PC-9 (cell line): Measurements from ENCODE around the gene NPIPB12. TPM values are rescaled to one million over a fixed set of nuclear protein-coding genes. Genes with fewer than 3 reads are reported as not detected.
"Not testable (repeated sequence)": the region's sequence is repeated elsewhere in the genome, so short reads cannot be mapped to it uniquely, and the experiment has no call there.

Experiments
- Bru-seq: library from RNA; stranded (reverse); fragments of 400-500 nt; gene quantifications from one replicate; lab custom pipeline; 2021; lab: Mats Ljungman, UMichigan
- BruChase-seq, 2 experiments: library from RNA; stranded (reverse); fragments of 400-500 nt; gene quantifications; one replicate each; lab custom pipeline; 2021; lab: Mats Ljungman, UMichigan
- BruUV-seq: library from RNA; stranded (reverse); fragments of 400-500 nt; replicated peaks from 2 replicates; lab custom pipeline; 2021; lab: Mats Ljungman, UMichigan
- CTCF ChIA-PET: fragments of 300-600 bp; sonication (Branson Sonifier 250); formaldehyde crosslinking; loops from one replicate; lab custom pipeline; 2022; ENCODE audit warnings: antibody characterized with exemption; lab: Charles Lee
- POLR2A ChIA-PET: fragments of 300-600 bp; sonication (Branson Sonifier 250); formaldehyde crosslinking; loops from one replicate; lab custom pipeline; 2022; ENCODE audit warnings: antibody characterized with exemption; ENCODE audit not compliant: unreplicated experiment; lab: Charles Lee
- DNase-seq, 2 experiments: peaks; one replicate each; pipeline versions ENCODE4 v3.0.0 to v3.0.0-alpha.2; 2015 to 2022; ENCODE audit warnings: mixed read lengths in 1 of 2
- H2AFZ ChIP-seq: fragments of 200-600 bp; sonication (generic); 2 replicates; pipeline ENCODE4 v1.8.1; 2017; ENCODE audit warnings: antibody characterized with exemption
- H3F3A ChIP-seq: fragments of 200-600 bp; sonication (generic); 2 replicates; pipeline ENCODE4 v1.8.1; 2017; ENCODE audit warnings: antibody characterized with exemption, mild to moderate bottlenecking, low read depth; ENCODE audit not compliant: insufficient read depth
- H3K27ac ChIP-seq: fragments of 200-600 bp; sonication (generic); 2 replicates; pipeline ENCODE4 v1.6.1; 2016; ENCODE audit warnings: mixed run types
- H3K27me3 ChIP-seq: fragments of 200-600 bp; sonication (generic); 2 replicates; pipeline ENCODE4 v1.6.1; 2016; ENCODE audit warnings: low read depth, mixed run types; ENCODE audit not compliant: insufficient read depth
- H3K36me3 ChIP-seq: fragments of 200-600 bp; sonication (generic); 2 replicates; pipeline ENCODE4 v1.6.1; 2016; ENCODE audit warnings: low read depth, mixed run types
- H3K4me1 ChIP-seq: fragments of 200-600 bp; sonication (generic); replicated peaks from 2 replicates; pipeline ENCODE4 v1.6.1; 2016; ENCODE audit warnings: mixed run types; ENCODE audit not compliant: insufficient read depth
- H3K4me2 ChIP-seq: fragments of 200-600 bp; sonication (generic); 2 replicates; pipeline ENCODE4 v1.6.1; 2017; ENCODE audit warnings: mixed run types
- H3K4me3 ChIP-seq: fragments of 200-600 bp; sonication (generic); 2 replicates; pipeline ENCODE4 v1.6.1; 2016; ENCODE audit warnings: mixed run types
- H3K79me2 ChIP-seq: fragments of 200-600 bp; sonication (generic); 2 replicates; pipeline ENCODE4 v1.6.1; 2017; ENCODE audit warnings: low read depth, mixed run types
- H3K9me2 ChIP-seq: fragments of 200-600 bp; sonication (generic); 2 replicates; pipeline ENCODE4 v1.8.1; 2017; ENCODE audit warnings: mild to moderate bottlenecking; ENCODE audit not compliant: insufficient read depth
- H3K9me3 ChIP-seq: fragments of 200-600 bp; sonication (generic); 2 replicates; pipeline ENCODE4 v1.8.1; 2016; ENCODE audit warnings: low read depth; ENCODE audit not compliant: insufficient read depth
- H4K20me1 ChIP-seq: fragments of 200-600 bp; sonication (generic); 2 replicates; pipeline ENCODE4 v1.8.1; 2017; ENCODE audit not compliant: insufficient read depth
- intact Hi-C: fragments of 100-400 bp; cut with micrococcal nuclease; formaldehyde crosslinking; loops from one replicate; pipeline ENCODE4 v1.10.0; 2022; ENCODE audit not compliant: unreplicated experiment
- long read RNA-seq: library from polyadenylated mRNA; stranded (forward); transcript quantifications from one replicate; pipeline ENCODE4 v2.0.0, GENCODE V29; 2022
- total RNA-seq: library from RNA; stranded (reverse); gene quantifications from 2 replicates; pipeline ENCODE4 v1.2.3, GENCODE V29; 2021

The NPIPB12 gene
- total RNA-seq (108 and 166 TPM in 2 replicates), Bru-seq, nascent RNA (percentile 55 among the genes with signal in this experiment), BruChase-seq, experiment 1, labeled RNA remaining after a 2-hour chase (percentile 67 among the genes with signal in this experiment), BruChase-seq, experiment 2, labeled RNA remaining after a 6-hour chase (percentile 63 among the genes with signal in this experiment)
- long read RNA-seq, partial matches to known transcripts = 0 of 4 reads
- long read RNA-seq, other reads (novel, unspliced or antisense) = 4 of 4 reads

GRCh38 chr16:29506308-29506707, at the start of gene NPIPB12:
TSS of gene NPIPB12 (minus strand) at chr16:29506408.
- intact Hi-C loops, H3K27ac ChIP-seq, CTCF ChIA-PET, H3K9me3 ChIP-seq, BruUV-seq, POLR2A ChIA-PET, H3F3A ChIP-seq, H4K20me1 ChIP-seq, H3K4me1 ChIP-seq, H3K79me2 ChIP-seq, H3K9me2 ChIP-seq, H3K4me2 ChIP-seq, H3K4me3 ChIP-seq, H3K36me3 ChIP-seq, DNase-seq, H2AFZ ChIP-seq, H3K27me3 ChIP-seq: not testable (repeated sequence)

DNA sequence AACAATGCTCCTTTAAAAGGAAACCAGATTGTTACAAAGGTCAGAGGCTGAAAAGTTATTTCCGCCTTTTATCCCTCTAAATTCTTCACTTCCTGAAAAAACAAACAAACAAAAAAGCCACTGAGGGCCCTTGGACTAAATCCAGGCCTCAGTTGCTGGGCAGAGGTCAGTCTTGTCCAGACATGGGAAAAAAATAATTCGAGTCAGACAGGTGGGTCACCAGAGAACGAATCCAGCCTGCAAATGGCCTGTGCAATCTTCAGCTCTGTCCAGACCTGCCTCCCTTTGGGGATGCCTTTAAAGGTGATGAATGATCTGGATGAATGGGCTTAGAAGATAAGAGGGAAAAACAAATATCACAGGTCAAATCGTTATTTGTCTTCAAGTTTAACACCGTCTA, 15.3 kb upstream of the NPIPB12 start:
- H3K9me3 ChIP-seq, intact Hi-C loops, H4K20me1 ChIP-seq, H3K36me3 ChIP-seq, H3F3A ChIP-seq, CTCF ChIA-PET, H3K27me3 ChIP-seq, H3K4me1 ChIP-seq, H2AFZ ChIP-seq, H3K4me3 ChIP-seq, H3K9me2 ChIP-seq, BruUV-seq, DNase-seq, H3K4me2 ChIP-seq, H3K79me2 ChIP-seq, H3K27ac ChIP-seq, POLR2A ChIA-PET: not testable (repeated sequence)

DNA sequence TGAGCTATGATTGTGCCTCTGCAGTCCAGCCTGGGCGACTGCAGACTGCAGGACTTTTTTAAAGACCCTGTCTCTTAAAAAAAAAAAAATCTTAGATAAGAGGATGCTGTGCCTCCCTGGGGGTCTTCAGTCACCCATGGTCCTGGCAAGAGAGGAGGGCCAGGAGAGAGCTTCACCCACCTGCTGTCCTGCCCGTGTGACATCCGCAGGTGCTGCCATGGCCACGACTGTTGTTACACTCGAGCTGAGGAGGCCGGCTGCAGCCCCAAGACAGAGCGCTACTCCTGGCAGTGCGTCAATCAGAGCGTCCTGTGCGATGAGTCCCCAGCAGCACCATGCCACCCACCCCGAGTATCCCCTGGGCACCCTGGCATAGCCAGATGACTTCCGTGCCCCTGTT, 23.9 kb downstream of the NPIPB12 start:
- H3K4me3 ChIP-seq, H3K27me3 ChIP-seq, BruUV-seq, CTCF ChIA-PET, H4K20me1 ChIP-seq, H3K9me3 ChIP-seq, H3K9me2 ChIP-seq, POLR2A ChIA-PET, intact Hi-C loops, H3F3A ChIP-seq, H2AFZ ChIP-seq, H3K79me2 ChIP-seq, H3K4me1 ChIP-seq, DNase-seq, H3K36me3 ChIP-seq, H3K4me2 ChIP-seq, H3K27ac ChIP-seq: not testable (repeated sequence)

DNA sequence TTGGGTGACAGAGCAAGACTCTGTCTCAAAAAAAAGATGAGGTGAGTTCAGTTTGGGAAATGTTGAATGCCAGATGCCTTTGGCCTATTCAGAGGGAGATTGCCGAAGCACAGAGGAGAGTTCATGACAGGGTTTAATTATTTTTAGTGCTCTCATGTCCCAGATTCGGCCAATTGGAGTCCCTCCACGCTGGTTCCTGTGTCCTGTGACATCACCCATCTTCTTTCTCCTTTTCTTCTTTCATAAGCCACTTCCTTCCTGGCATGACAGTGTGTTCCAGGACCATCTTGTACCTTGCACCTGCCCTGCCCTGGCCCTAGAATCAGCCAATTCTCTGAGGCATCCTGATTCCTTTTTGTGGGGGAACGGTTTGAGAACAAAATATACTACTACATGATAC, 34.1 kb downstream of the NPIPB12 start:
- H3K9me2 ChIP-seq, H3K36me3 ChIP-seq, H2AFZ ChIP-seq, H3K4me1 ChIP-seq, POLR2A ChIA-PET, H3K27me3 ChIP-seq, intact Hi-C loops, CTCF ChIA-PET, H3K4me3 ChIP-seq, H3K27ac ChIP-seq, H3K4me2 ChIP-seq, H3F3A ChIP-seq, H3K79me2 ChIP-seq, BruUV-seq, H3K9me3 ChIP-seq, H4K20me1 ChIP-seq, DNase-seq: not testable (repeated sequence)

DNA sequence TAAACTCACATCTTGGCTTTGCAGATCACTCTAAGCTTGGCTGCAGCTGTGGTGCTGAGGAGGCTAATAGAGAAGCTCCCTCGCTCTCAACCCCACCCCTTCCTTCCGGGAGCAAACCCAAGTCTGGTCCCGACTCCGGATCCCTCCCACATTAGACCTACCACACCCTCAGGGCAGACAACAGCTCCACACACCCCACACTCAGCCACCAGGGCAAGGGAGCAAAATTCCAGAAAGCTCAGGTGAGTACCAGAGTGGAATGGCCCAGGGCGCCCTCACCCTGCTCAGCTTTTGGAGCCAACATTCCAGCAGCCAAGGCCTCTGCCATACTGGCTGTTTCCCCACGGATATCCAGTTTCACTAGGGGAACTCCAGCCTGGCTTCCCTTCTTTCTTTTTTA, 36.5 kb downstream of the NPIPB12 start:
- BruUV-seq, H3K9me2 ChIP-seq, H3K4me2 ChIP-seq, H3F3A ChIP-seq, CTCF ChIA-PET, H4K20me1 ChIP-seq, H3K27me3 ChIP-seq, H2AFZ ChIP-seq, POLR2A ChIA-PET, H3K4me3 ChIP-seq, H3K79me2 ChIP-seq, intact Hi-C loops, H3K4me1 ChIP-seq, H3K36me3 ChIP-seq, H3K9me3 ChIP-seq, H3K27ac ChIP-seq: not testable (repeated sequence)
- DNase-seq = peak in 1 of 2 experiments; percentile 100

DNA sequence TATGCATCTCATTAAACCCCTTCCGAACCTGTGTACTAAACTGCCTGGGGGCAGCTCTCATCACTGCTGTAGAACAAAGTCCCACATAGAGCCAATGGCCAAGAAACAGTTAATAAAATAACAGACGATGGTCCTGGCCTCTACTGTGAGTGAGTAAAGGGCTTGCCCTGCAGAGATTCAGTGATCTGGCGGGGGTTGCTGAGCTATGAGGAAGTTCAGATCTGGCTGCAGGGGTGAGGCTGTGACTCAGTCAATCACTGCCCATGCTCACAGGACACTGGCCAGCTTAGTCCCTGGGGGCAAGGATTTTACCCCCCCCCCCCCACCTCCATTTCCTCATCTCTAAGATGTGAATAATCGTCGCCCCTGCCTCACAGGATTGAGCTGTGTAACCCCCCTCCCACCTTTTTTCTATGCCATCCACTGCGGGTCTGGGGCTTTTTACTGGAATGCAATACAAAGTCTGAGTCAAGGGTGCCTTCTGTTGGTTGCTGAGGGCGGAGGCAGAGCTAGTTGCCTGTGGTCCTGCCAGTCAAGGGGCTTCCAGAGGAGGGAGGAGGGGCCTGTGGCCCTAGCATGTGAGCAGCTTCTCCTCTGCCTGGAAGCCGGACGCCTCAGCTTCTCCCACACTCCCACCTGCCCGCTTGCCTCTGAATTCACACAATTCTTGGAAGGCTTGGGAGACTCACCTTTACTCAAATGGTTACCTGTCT, 38.4 kb downstream of the NPIPB12 start:
- H3K27me3 ChIP-seq, H3K27ac ChIP-seq, H3K4me1 ChIP-seq, H3K4me2 ChIP-seq, CTCF ChIA-PET, H3K9me3 ChIP-seq, intact Hi-C loops, H3F3A ChIP-seq, H4K20me1 ChIP-seq, H3K9me2 ChIP-seq, H3K36me3 ChIP-seq, H3K4me3 ChIP-seq, H3K79me2 ChIP-seq, H2AFZ ChIP-seq, BruUV-seq: not testable (repeated sequence)
- peak in 1 of 2 experiments; percentile 14 for DNase-seq
- POLR2A ChIA-PET = interaction anchor here (0.5 to 1.0 kb wide), 5 partner anchors 639 to 1057 kb away, joined by 3 to 12 read pairs (median 5); partner anchors contain the start of gene CORO1A

- CTCF ChIA-PET, DNase-seq, H3K27me3 ChIP-seq, H3K4me1 ChIP-seq, intact Hi-C loops, H3K27ac ChIP-seq, H3K4me3 ChIP-seq, H3F3A ChIP-seq, POLR2A ChIA-PET, H3K4me2 ChIP-seq, H3K9me2 ChIP-seq, H4K20me1 ChIP-seq, H3K79me2 ChIP-seq, H3K9me3 ChIP-seq, H3K36me3 ChIP-seq, H2AFZ ChIP-seq: not testable (repeated sequence)
- TSS peak; percentile 34 for BruUV-seq
Measured at GRCh38 chr16:29466904-29467303, 39.3 kb downstream of the NPIPB12 start.
